ENCODE data around the gene FRMD4A.
A peak's percentile ranks its signal among the peaks of the same experiment; 100 is the strongest.

Gene FRMD4A

GRCh38 chr10:14156104-14156503 lies 174.6 kb downstream of the FRMD4A start:
- Mint-ChIP-seq H3K27me3 (ENCODE audit: low read depth) (peaks cover 12% of the 10 kb centered on the region), H3K4me3 (no peak overlapping the region), H3K27ac (no peak overlapping the region), H3K36me3 (ENCODE audit: low read depth) (peaks cover 4% of the 10 kb centered on the region), H3K4me1 (no peaks in the 10 kb centered on the region), H3K9me3 (peaks cover 20% of the 10 kb centered on the region)
- TF ChIP-seq CTCF (IDR thresholded peaks at IDR 0.05; ENCODE audit: unreplicated experiment in 3 of 3) = no peak

- Mint-ChIP-seq H3K27ac (peak overlapping the region in 2 of 3 experiments; percentile 24 to 30), H3K9me3 (peaks cover 20% of the 10 kb centered on the region), H3K27me3 (ENCODE audit: low read depth) (peaks cover 8% of the 10 kb centered on the region), H3K4me3 (peak overlapping the region; percentile 34 to 65 (median 56)), H3K36me3 (ENCODE audit: low read depth) (peaks cover 4% of the 10 kb centered on the region), H3K4me1 (no peaks in the 10 kb centered on the region)
- no peak for TF ChIP-seq CTCF (IDR thresholded peaks at IDR 0.05; ENCODE audit: unreplicated experiment in 3 of 3)
Observed at GRCh38 chr10:14153570-14154055, 177.1 kb downstream of the FRMD4A start.

- Mint-ChIP-seq H3K4me1 (no peaks in the 10 kb centered on the region), H3K27me3 (ENCODE audit: low read depth) (peaks cover 3% of the 10 kb centered on the region), H3K4me3 (no peak overlapping the region), H3K36me3 (ENCODE audit: low read depth) (peaks cover 4% of the 10 kb centered on the region), H3K9me3 (peaks cover 14% of the 10 kb centered on the region), H3K27ac (no peak overlapping the region)
- TF ChIP-seq CTCF (IDR thresholded peaks at IDR 0.05; ENCODE audit: unreplicated experiment in 3 of 3) = no peak
Observed at GRCh38 chr10:14151571-14151970, 179.2 kb downstream of the FRMD4A start.

- no peak overlapping the region for H3K4me3 Mint-ChIP-seq
- no peak overlapping the region for H3K27ac Mint-ChIP-seq
- H3K9me3 Mint-ChIP-seq = peaks cover 10% of the 10 kb centered on the region
- H3K4me1 Mint-ChIP-seq = no peaks in the 10 kb centered on the region
- H3K27me3 Mint-ChIP-seq (ENCODE audit: low read depth) = peaks cover 3% of the 10 kb centered on the region
- peaks cover 2% of the 10 kb centered on the region for H3K36me3 Mint-ChIP-seq (ENCODE audit: low read depth)
- TF ChIP-seq CTCF (IDR thresholded peaks at IDR 0.05; ENCODE audit: unreplicated experiment in 3 of 3) = no peak
Observed at GRCh38 chr10:14150526-14150925, 180.2 kb downstream of the FRMD4A start.

- Mint-ChIP-seq H3K27me3 (ENCODE audit: low read depth) (no peaks in the 10 kb centered on the region), H3K27ac (no peak overlapping the region), H3K36me3 (ENCODE audit: low read depth) (no peaks in the 10 kb centered on the region), H3K4me3 (no peak overlapping the region), H3K4me1 (no peaks in the 10 kb centered on the region), H3K9me3 (no peaks in the 10 kb centered on the region)
- no peak for TF ChIP-seq CTCF (IDR thresholded peaks at IDR 0.05; ENCODE audit: unreplicated experiment in 3 of 3)
Observed at GRCh38 chr10:14146501-14146900, 184.2 kb downstream of the FRMD4A start.

- Mint-ChIP-seq H3K27ac (no peak overlapping the region), H3K9me3 (no peaks in the 10 kb centered on the region), H3K4me3 (no peak overlapping the region), H3K27me3 (ENCODE audit: low read depth) (no peaks in the 10 kb centered on the region), H3K36me3 (ENCODE audit: low read depth) (no peaks in the 10 kb centered on the region), H3K4me1 (no peaks in the 10 kb centered on the region)
- TF ChIP-seq CTCF (IDR thresholded peaks at IDR 0.05; ENCODE audit: unreplicated experiment in 3 of 3) = no peak
Observed at GRCh38 chr10:14146025-14146424, 184.7 kb downstream of the FRMD4A start.

Measured in nephron (organoid).